Activated naive CD4-positive, alpha-beta T cell treated with anti-CD3 and anti-CD28 coated beads, Interleukin-2, amount 10 ng/mL, durations not matched to agents 7 days and 5 days (primary cell): ENCODE results near the gene ME2.
"Not testable (repeated sequence)": the region's sequence is repeated elsewhere in the genome, so short reads cannot be mapped to it uniquely, and the experiment has no call there.

ENCODE experiments used
- CTCF ChIA-PET: fragments of 350-600 bp; sonication (Branson Sonifier 250); formaldehyde crosslinking; loops from one replicate; lab custom pipeline; 2021; ENCODE audit warnings: antibody characterized with exemption; lab: Charles Lee
- DNase-seq: peaks from one replicate; pipeline ENCODE4 v3.0.0-alpha.2; 2020
- H3K27ac Mint-ChIP-seq: one replicate; pipeline ENCODE4 v1.8.0; 2021; ENCODE audit warnings: mild to moderate bottlenecking, moderate library complexity, mixed read lengths
- H3K27me3 Mint-ChIP-seq: one replicate; pipeline ENCODE4 v1.8.0; 2021; ENCODE audit warnings: mild to moderate bottlenecking, mixed read lengths
- H3K36me3 Mint-ChIP-seq: one replicate; pipeline ENCODE4 v1.8.0; 2021; ENCODE audit warnings: mixed read lengths
- H3K4me1 Mint-ChIP-seq: one replicate; pipeline ENCODE4 v1.8.0; 2021; ENCODE audit warnings: mixed read lengths
- H3K4me3 Mint-ChIP-seq: one replicate; pipeline ENCODE4 v1.8.0; 2021; ENCODE audit warnings: mild to moderate bottlenecking, moderate library complexity, mixed read lengths
- H3K9me3 Mint-ChIP-seq: one replicate; pipeline ENCODE4 v1.8.0; 2021; ENCODE audit warnings: mixed read lengths

Gene ME2

GRCh38 chr18:50955253-50955652 is 76.3 kb downstream of the ME2 start:
- H3K36me3 Mint-ChIP-seq = peaks cover 6% of the 10 kb centered on the region
- no peak overlapping the region for H3K4me3 Mint-ChIP-seq
- CTCF ChIA-PET = no interaction called here
- no peak for DNase-seq
- H3K4me1 Mint-ChIP-seq = no peaks in the 10 kb centered on the region
- no peak overlapping the region for H3K27ac Mint-ChIP-seq
- peaks cover 4% of the 10 kb centered on the region for H3K27me3 Mint-ChIP-seq
- no peaks in the 10 kb centered on the region for H3K9me3 Mint-ChIP-seq

- H3K27ac Mint-ChIP-seq = no peak overlapping the region
- H3K36me3 Mint-ChIP-seq = peaks cover 4% of the 10 kb centered on the region
- H3K4me3 Mint-ChIP-seq = no peak overlapping the region
- H3K4me1 Mint-ChIP-seq = no peaks in the 10 kb centered on the region
- CTCF ChIA-PET = no interaction called here
- H3K27me3 Mint-ChIP-seq = peaks cover 4% of the 10 kb centered on the region
- DNase-seq = no peak
- H3K9me3 Mint-ChIP-seq = peaks cover 3% of the 10 kb centered on the region
Measured at GRCh38 chr18:50956116-50956515, 77.2 kb downstream of the ME2 start.

GRCh38 chr18:50961974-50962373 is 83.1 kb downstream of the ME2 start:
- CTCF ChIA-PET = no interaction called here
- Mint-ChIP-seq H3K27ac (no peak overlapping the region), H3K9me3 (peaks cover 17% of the 10 kb centered on the region), H3K4me1 (no peaks in the 10 kb centered on the region), H3K27me3 (peaks cover 11% of the 10 kb centered on the region), H3K4me3 (no peak overlapping the region), H3K36me3 (peaks cover 6% of the 10 kb centered on the region)
- DNase-seq = no peak

GRCh38 chr18:50967714-50968661 is 89.1 kb downstream of the ME2 start, which contains the start of gene ELAC1:
ELAC1 (plus strand) TSS chr18:50968040; CDS start chr18:50974405, 6,365 bp downstream.
- CTCF ChIA-PET = no interaction called here
- H3K4me3 Mint-ChIP-seq = peak within 1 kb of the TSS; percentile 96
- peaks cover 3% of the 10 kb centered on the region for H3K27me3 Mint-ChIP-seq
- H3K36me3 Mint-ChIP-seq = peaks cover 6% of the 10 kb centered on the region
- H3K27ac Mint-ChIP-seq = peak within 1 kb of the TSS; percentile 92
- H3K9me3 Mint-ChIP-seq = peaks cover 9% of the 10 kb centered on the region
- H3K4me1 Mint-ChIP-seq = peaks cover 24% of the 10 kb centered on the region
- DNase-seq = peak; percentile 70

- Mint-ChIP-seq H3K27ac (no peak overlapping the region), H3K36me3 (peaks cover 5% of the 10 kb centered on the region), H3K27me3 (peaks cover 3% of the 10 kb centered on the region), H3K4me1 (peaks cover 24% of the 10 kb centered on the region), H3K9me3 (no peaks in the 10 kb centered on the region), H3K4me3 (peak overlapping the region; percentile 96)
- no peak for DNase-seq
- CTCF ChIA-PET = no interaction called here
Measured at GRCh38 chr18:50969448-50969847, 90.5 kb downstream of the ME2 start.

GRCh38 chr18:50970006-50970405 is 91.1 kb downstream of the ME2 start:
- H3K9me3 Mint-ChIP-seq = no peaks in the 10 kb centered on the region

GRCh38 chr18:50972404-50972803 is 93.5 kb downstream of the ME2 start:
- DNase-seq, H3K4me3 Mint-ChIP-seq, H3K27me3 Mint-ChIP-seq, CTCF ChIA-PET, H3K27ac Mint-ChIP-seq: not testable (repeated sequence)
- peaks cover 34% of the 10 kb centered on the region for H3K36me3 Mint-ChIP-seq
- H3K9me3 Mint-ChIP-seq = peaks cover 16% of the 10 kb centered on the region
- H3K4me1 Mint-ChIP-seq = peaks cover 23% of the 10 kb centered on the region

More at GRCh38 chr18:50970006-50970405, 91.1 kb downstream of the ME2 start:
- Mint-ChIP-seq H3K27me3 (peaks cover 3% of the 10 kb centered on the region), H3K4me1 (peaks cover 24% of the 10 kb centered on the region), H3K4me3 (no peak overlapping the region), H3K27ac (no peak overlapping the region), H3K36me3 (peaks cover 10% of the 10 kb centered on the region)
- no peak for DNase-seq
- CTCF ChIA-PET = no interaction called here

GRCh38 chr18:50973367-50974126 is 94.6 kb downstream of the ME2 start:
- Mint-ChIP-seq H3K4me3 (no peak overlapping the region), H3K27ac (no peak overlapping the region), H3K27me3 (no peaks in the 10 kb centered on the region), H3K36me3 (peaks cover 44% of the 10 kb centered on the region), H3K9me3 (peaks cover 22% of the 10 kb centered on the region), H3K4me1 (peaks cover 18% of the 10 kb centered on the region)
- CTCF ChIA-PET = no interaction called here
- DNase-seq = no peak

GRCh38 chr18:50977037-50977760 is 98.3 kb downstream of the ME2 start:
- no peak for DNase-seq
- Mint-ChIP-seq H3K9me3 (peaks cover 25% of the 10 kb centered on the region), H3K4me1 (no peaks in the 10 kb centered on the region), H3K4me3 (no peak overlapping the region), H3K27ac (no peak overlapping the region), H3K27me3 (no peaks in the 10 kb centered on the region), H3K36me3 (peaks cover 54% of the 10 kb centered on the region)
- CTCF ChIA-PET = no interaction called here

GRCh38 chr18:50981381-50981780 is 102.5 kb downstream of the ME2 start:
- Mint-ChIP-seq H3K4me3 (no peak overlapping the region), H3K9me3 (peaks cover 16% of the 10 kb centered on the region), H3K36me3 (peaks cover 44% of the 10 kb centered on the region), H3K27ac (no peak overlapping the region), H3K27me3 (no peaks in the 10 kb centered on the region), H3K4me1 (no peaks in the 10 kb centered on the region)
- CTCF ChIA-PET = no interaction called here
- DNase-seq = no peak

GRCh38 chr18:50982086-50982801 is 103.3 kb downstream of the ME2 start:
- no peaks in the 10 kb centered on the region for H3K27me3 Mint-ChIP-seq
- no peak overlapping the region for H3K4me3 Mint-ChIP-seq
- H3K36me3 Mint-ChIP-seq = peaks cover 42% of the 10 kb centered on the region
- peaks cover 9% of the 10 kb centered on the region for H3K9me3 Mint-ChIP-seq
- no peak for DNase-seq
- CTCF ChIA-PET = no interaction called here
- H3K27ac Mint-ChIP-seq = no peak overlapping the region
- no peaks in the 10 kb centered on the region for H3K4me1 Mint-ChIP-seq

- Mint-ChIP-seq H3K36me3 (peaks cover 36% of the 10 kb centered on the region), H3K4me1 (no peaks in the 10 kb centered on the region), H3K27ac (no peak overlapping the region), H3K9me3 (peaks cover 7% of the 10 kb centered on the region), H3K27me3 (no peaks in the 10 kb centered on the region), H3K4me3 (no peak overlapping the region)
- CTCF ChIA-PET = no interaction called here
- no peak for DNase-seq
Measured at GRCh38 chr18:50982802-50983179, 103.9 kb downstream of the ME2 start.

GRCh38 chr18:50986360-50987087 is 107.6 kb downstream of the ME2 start:
- no peak for DNase-seq
- CTCF ChIA-PET = interaction anchor here (0.7 kb wide), 1 partner anchor 166 kb away, joined by 3 read pairs; no protein-coding TSS in a partner anchor
- H3K27ac Mint-ChIP-seq = no peak overlapping the region

More at GRCh38 chr18:50986360-50987087, 107.6 kb downstream of the ME2 start:
- H3K9me3 Mint-ChIP-seq = no peaks in the 10 kb centered on the region
- H3K4me3 Mint-ChIP-seq = no peak overlapping the region
- no peaks in the 10 kb centered on the region for H3K27me3 Mint-ChIP-seq
- H3K4me1 Mint-ChIP-seq = no peaks in the 10 kb centered on the region
- peaks cover 16% of the 10 kb centered on the region for H3K36me3 Mint-ChIP-seq
